Left cardiac atrium (tissue), 4 donors: ENCODE data around the gene UCMA. TPM values are rescaled to one million over a fixed set of nuclear protein-coding genes. Genes with fewer than 3 reads are reported as not detected.
"Not testable (repeated sequence)": the region's sequence is repeated elsewhere in the genome, so short reads cannot be mapped to it uniquely, and the experiment has no call there.

ENCODE experiments used
- ATAC-seq, 2 donors: fragments of 200-7000 bp; cut with Tn5 transposase; one replicate each; pipeline ENCODE4 v1.9.1; 2020; ENCODE audit warnings: mild to moderate bottlenecking in 2 of 2, moderate library complexity in 2 of 2
- DNase-seq: peaks from one replicate; pipeline ENCODE4 v3.0.0-alpha.2; 2020
- intact Hi-C, 2 donors: fragments of 100-400 bp; cut with DNase I; formaldehyde crosslinking; loops; one replicate each; pipeline versions ENCODE4 v1.14.1 to v1.15.1; 2022 to 2023
- total RNA-seq, 2 donors: library from RNA; stranded (reverse); fragmentation: NEBNext Ultra II Directional; extraction: Animal tissue kit (Norgen Biotek cat#: 25700); gene quantifications; one replicate each; pipeline ENCODE4 v1.2.1, GENCODE V29; 2021
- donor health status: DM: no; HTN: yes; CAD: no.
- donor health status: DM: no; HTN: yes; CAD: no; lungs with severe emphysema.
- donor health status: DM: yes; HTN: yes; CAD: no.
- donor health status: Dilated cardiomyopathy.

The UCMA gene
- total RNA-seq, 2 donors from 2014 or later, result not detected

DNA sequence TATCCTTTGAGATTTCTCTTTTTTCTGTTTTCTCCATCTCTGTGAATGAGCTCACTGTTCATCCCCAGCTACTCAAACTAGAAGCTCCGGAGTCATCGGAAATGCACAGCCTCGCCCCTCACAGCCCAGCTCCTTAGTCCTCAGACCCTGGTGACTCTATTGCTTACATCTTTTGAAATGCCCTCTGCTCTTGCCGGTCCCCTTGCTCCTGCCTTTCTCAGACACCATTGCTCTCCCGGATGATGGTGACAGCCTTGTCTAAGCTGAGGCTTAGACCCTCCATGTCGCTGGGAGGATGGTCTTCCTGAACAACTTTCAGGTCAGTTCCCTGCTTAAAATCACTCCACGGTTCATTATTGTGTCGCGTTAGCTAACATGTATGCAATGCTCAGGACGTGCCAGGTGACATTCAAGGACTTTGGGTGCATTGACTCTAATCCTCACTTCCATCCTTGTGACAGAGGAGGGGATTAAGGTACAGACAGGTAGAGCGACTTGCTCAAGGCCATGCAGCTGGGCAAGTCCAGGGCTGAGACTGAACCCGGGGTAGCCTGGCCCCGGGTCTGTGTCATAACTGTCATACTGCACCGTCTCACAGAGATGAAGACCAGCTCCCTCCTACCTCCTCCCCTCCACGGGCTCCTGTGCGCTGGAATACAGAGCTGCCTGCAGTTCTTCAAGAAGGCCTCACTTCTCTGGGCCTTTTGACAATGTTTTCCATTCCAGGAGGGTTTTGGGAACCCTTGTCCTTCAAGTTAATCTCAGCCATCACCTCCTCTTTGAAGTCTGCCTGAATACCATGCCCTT lies 4.3 kb upstream of the UCMA start:
- no peak for DNase-seq
- intact Hi-C loops, result no loop called here
- no peak for ATAC-seq

GRCh38 chr10:13236638-13237037 lies 2.5 kb upstream of the UCMA start:
- ATAC-seq, result no peak

GRCh38 chr10:13234736-13235135 lies 562 bp upstream of the UCMA start:
- intact Hi-C loops, result not testable (repeated sequence)

More at GRCh38 chr10:13236638-13237037, 2.5 kb upstream of the UCMA start:
- DNase-seq, result no peak
- intact Hi-C loops, result no loop called here

GRCh38 chr10:13233358-13233757 lies 816 bp downstream of the UCMA start:
- DNase-seq (no peak), ATAC-seq (no peak)
- intact Hi-C loops, result no loop called here

More at GRCh38 chr10:13234736-13235135, 562 bp upstream of the UCMA start:
- not testable (repeated sequence) for DNase-seq, ATAC-seq

DNA sequence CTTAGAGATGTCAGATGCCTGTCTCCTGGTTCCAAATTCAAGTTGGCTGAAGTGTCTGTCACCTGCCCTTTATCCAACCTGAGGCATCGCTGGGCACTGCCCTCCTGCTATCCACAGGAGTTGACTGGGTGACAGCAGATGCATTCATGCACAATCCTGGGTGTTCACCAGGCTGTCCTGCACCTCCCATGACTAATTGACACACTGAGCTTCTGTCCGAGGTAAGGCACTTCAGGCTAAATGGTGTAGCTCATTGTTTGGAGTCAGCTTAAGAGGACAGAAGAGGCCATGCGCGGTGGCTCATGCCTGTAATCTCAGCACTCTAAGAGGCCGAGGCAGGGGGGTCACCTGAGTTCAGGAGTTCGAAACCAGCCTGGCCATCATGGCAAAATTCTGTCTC lies 2.4 kb downstream of the UCMA start:
- no peak for ATAC-seq
- intact Hi-C loops, result no loop called here
- no peak for DNase-seq

- intact Hi-C loops, result no loop called here
- no peak for ATAC-seq
- no peak for DNase-seq
Observed at GRCh38 chr10:13231190-13231589, 3.0 kb downstream of the UCMA start.

- intact Hi-C loops, result no loop called here
- no peak for ATAC-seq
- no peak for DNase-seq
Observed at GRCh38 chr10:13227031-13227430, 7.1 kb downstream of the UCMA start.

GRCh38 chr10:13225601-13226000 lies 8.6 kb downstream of the UCMA start:
- DNase-seq (no peak), ATAC-seq (no peak)
- intact Hi-C loops, result no loop called here

GRCh38 chr10:13224210-13224995 lies 9.8 kb downstream of the UCMA start:
- no peak for DNase-seq
- ATAC-seq, result no peak
- intact Hi-C loops, result no loop called here

DNA sequence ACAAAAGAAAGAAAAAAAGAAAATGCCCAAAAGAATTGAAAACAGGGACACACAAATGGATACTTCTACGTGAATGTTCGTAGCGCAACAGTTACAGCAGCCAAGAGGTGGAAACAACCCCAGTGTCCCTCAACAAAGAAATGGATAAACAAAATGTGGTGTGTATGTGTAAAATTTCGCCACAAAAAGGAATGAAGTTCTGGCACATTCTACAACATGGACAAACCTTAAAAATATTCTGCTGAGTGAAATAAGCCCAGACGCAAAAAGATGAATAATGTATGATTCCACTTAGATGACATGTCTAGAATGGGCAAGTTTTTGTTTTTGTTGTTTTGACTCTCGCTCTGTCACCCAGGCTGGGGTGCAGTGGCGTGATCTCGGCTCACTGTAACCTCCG lies 10.9 kb downstream of the UCMA start:
- no peak for DNase-seq
- intact Hi-C loops, result no loop called here
- ATAC-seq, result no peak

GRCh38 chr10:13222566-13222965 lies 11.6 kb downstream of the UCMA start:
- no peak for DNase-seq
- intact Hi-C loops, result no loop called here
- no peak for ATAC-seq

DNA sequence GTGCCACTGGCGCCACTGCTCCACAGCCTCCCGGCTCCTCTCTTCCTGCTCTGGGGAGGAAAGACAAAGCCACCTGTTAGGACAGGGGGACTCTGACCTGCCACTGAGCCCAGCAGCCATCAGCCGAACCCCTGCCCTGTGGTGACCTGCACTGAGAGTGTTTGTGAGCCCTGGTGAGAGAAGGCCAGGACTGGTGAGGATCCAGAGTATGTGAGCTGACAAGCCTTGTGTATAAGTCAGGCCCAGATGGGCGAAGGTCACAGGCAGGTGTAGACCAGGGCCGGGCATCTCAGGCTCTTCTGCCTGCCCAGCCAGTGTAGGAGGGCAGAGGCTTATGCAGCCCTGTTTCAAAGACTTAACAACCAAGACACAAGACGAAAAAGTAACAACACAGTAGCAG lies 12.0 kb downstream of the UCMA start:
- intact Hi-C loops, result no loop called here
- ATAC-seq (no peak), DNase-seq (no peak)

DNA sequence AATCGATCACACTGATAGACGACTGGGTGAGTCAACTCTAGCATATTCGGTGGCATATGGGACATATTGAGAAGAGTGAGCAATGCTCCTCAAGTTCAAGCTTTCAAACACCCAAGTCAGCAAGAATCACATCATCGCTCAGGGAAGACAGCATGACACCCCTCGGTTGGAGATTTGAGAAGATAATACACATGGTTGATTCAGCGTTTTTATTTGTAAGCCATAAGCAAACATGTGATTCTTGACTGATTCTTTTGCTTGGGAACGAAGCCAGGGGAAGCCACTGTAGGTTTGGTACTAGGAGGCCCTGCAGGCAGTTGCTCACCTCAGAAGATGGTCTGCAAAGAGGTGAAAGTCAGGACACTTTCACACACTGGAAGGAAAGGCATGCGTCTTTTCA lies 12.6 kb downstream of the UCMA start:
- intact Hi-C loops, result no loop called here
- ATAC-seq (no peak), DNase-seq (no peak)

- ATAC-seq (no peak), DNase-seq (no peak)
- intact Hi-C loops, result no loop called here
Observed at GRCh38 chr10:13219685-13220670, 14.2 kb downstream of the UCMA start.

DNA sequence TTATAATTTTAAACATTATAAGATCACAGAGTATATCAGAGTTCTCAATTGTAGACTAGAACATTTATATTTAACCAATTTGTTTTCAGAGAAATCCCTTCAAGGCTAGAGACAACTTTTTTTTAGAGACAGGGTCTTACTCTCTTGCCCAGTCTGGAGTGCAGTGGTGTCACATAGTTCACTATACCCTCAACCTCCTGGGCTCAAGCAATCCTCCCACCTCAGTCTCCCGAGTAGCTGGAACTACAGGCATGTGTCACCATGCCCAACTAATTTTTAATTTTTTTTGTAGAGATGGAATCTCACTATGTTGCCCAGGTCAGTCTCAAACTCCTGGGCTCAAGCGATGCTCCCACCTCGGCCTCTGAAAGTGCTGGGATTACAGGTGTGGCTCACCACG lies 15.3 kb downstream of the UCMA start:
- intact Hi-C loops, result no loop called here
- no peak for ATAC-seq

GRCh38 chr10:13213163-13213562 lies 21.0 kb downstream of the UCMA start:
- DNase-seq, result no peak
- no peak for ATAC-seq
- intact Hi-C loops, result no loop called here

More for the DNA sequence above, 15.3 kb downstream of the UCMA start:
- DNase-seq, result no peak

DNA sequence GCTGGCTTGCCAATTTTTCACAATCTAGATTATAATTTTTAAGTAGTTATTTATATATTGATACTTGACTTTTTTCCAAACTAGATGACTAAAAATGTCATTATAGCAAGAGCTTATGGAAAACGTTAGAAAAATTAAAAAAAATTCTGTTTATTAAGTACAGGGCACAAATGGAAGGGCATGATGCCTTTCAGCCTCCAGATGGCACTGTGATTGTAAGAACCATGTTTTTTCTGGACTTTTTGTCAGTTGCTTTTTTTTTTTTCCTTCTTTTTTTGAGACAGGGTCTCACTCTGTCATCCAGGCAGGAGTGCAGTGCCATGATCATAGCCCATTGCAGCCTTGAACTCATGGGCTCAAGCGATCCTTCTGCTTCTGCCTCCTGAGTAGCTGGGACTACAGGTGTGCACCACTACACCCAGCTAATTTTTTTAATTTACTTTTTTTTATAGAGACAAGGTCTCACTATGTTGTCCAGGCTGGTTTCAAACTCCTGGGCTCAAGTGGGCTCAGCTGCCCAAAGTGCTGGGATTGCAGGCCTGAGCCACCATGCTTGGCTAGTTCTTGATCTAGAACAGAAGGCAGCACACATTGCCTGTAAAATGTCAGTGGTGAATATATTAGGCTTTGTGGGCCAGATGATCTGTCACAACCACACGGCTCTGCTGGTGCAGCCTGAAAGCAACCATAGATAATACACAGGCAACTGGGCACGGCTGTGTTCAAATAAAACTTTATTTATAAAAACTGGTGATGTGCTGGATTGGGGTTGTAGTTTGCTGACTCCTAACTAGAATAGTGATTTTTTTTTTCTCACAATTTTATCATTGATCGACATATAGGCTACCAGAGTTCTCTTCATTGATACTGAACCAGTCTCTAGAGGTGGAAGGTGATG lies 27.4 kb downstream of the UCMA start:
- ATAC-seq, result no peak
- intact Hi-C loops, result no loop called here
- no peak for DNase-seq

- ATAC-seq, result no peak
- intact Hi-C loops, result no loop called here
- DNase-seq, result no peak
Observed at GRCh38 chr10:13206091-13206490, 28.1 kb downstream of the UCMA start.
